Epithelial cell of prostate (primary cell): ENCODE measurements around the gene USHBP1.
"Not testable (repeated sequence)": the region's sequence is repeated elsewhere in the genome, so short reads cannot be mapped to it uniquely, and the experiment has no call there.

ENCODE experiments used
- DNase-seq: peaks from one replicate; pipeline ENCODE4 v3.0.0-alpha.2; 2011; ENCODE audit warnings: low read depth, low spot score
- H3K27ac ChIP-seq: fragments of 450-650 bp; 2 replicates; pipeline ENCODE4 v1.5.1; 2017; ENCODE audit warnings: mild to moderate bottlenecking

The USHBP1 gene

GRCh38 chr19:17296273-17296672 lies 31.7 kb upstream of the USHBP1 start:
- no peak for DNase-seq
- H3K27ac ChIP-seq: peak overlapping the region; percentile 74

GRCh38 chr19:17295551-17295950 lies 31.0 kb upstream of the USHBP1 start:
- DNase-seq: not testable (repeated sequence)
- H3K27ac ChIP-seq: peak overlapping the region; percentile 74

- H3K27ac ChIP-seq: no peak overlapping the region
- DNase-seq: no peak
These were observed 29.7 kb upstream of the USHBP1 start for GRCh38 chr19:17294051-17294891.

GRCh38 chr19:17293605-17294004 lies 29.1 kb upstream of the USHBP1 start:
- no peak overlapping the region for H3K27ac ChIP-seq
- DNase-seq: no peak

- no peak for DNase-seq
- peak overlapping the region; percentile 41 for H3K27ac ChIP-seq
These were observed 27.9 kb upstream of the USHBP1 start for GRCh38 chr19:17292301-17293074.

- DNase-seq: no peak
- H3K27ac ChIP-seq: no peak overlapping the region
These were observed 24.9 kb upstream of the USHBP1 start for GRCh38 chr19:17289489-17289888.

- no peak overlapping the region for H3K27ac ChIP-seq
- DNase-seq: no peak
These were observed 22.2 kb upstream of the USHBP1 start for GRCh38 chr19:17286752-17287151.

GRCh38 chr19:17286263-17286662 lies 21.7 kb upstream of the USHBP1 start:
- no peak overlapping the region for H3K27ac ChIP-seq
- no peak for DNase-seq

GRCh38 chr19:17285415-17286135 lies 21.0 kb upstream of the USHBP1 start:
- no peak overlapping the region for H3K27ac ChIP-seq
- no peak for DNase-seq

GRCh38 chr19:17283504-17283996 lies 19.0 kb upstream of the USHBP1 start:
- no peak overlapping the region for H3K27ac ChIP-seq
- DNase-seq: no peak

- DNase-seq: no peak
- H3K27ac ChIP-seq: no peak overlapping the region
These were observed 18.1 kb upstream of the USHBP1 start for GRCh38 chr19:17282488-17283125.

- H3K27ac ChIP-seq: no peak within 1 kb of the TSS
- no peak for DNase-seq
These were observed 17.1 kb upstream of the USHBP1 start, which contains the start of gene ANKLE1 for GRCh38 chr19:17281391-17282304. Gene ANKLE1 (plus strand): TSS chr19:17281901. CDS start chr19:17281921, 20 bp downstream.

GRCh38 chr19:17279436-17279835 lies 14.9 kb upstream of the USHBP1 start:
- DNase-seq: no peak
- no peak overlapping the region for H3K27ac ChIP-seq

- no peak overlapping the region for H3K27ac ChIP-seq
These were observed 11.1 kb upstream of the USHBP1 start for GRCh38 chr19:17275441-17276175.

GRCh38 chr19:17274892-17275291 lies 10.3 kb upstream of the USHBP1 start:
- not testable (repeated sequence) for H3K27ac ChIP-seq, DNase-seq

More at GRCh38 chr19:17275441-17276175, 11.1 kb upstream of the USHBP1 start:
- no peak for DNase-seq

GRCh38 chr19:17268754-17269153 lies 4.2 kb upstream of the USHBP1 start:
- no peak for DNase-seq
- H3K27ac ChIP-seq: no peak overlapping the region

- DNase-seq: peak; percentile 97
These were observed 2.6 kb upstream of the USHBP1 start, which contains the start of gene BABAM1 for GRCh38 chr19:17266975-17267788. Gene BABAM1 (plus strand): TSS chr19:17267443. CDS start chr19:17268807, 1,364 bp downstream.

More at GRCh38 chr19:17266975-17267788, 2.6 kb upstream of the USHBP1 start, which contains the start of gene BABAM1:
- H3K27ac ChIP-seq: peak within 1 kb of the TSS; percentile 61
